Natural killer cell (primary cell): ENCODE data around the gene SYCE3. TPM values are rescaled to one million over a fixed set of nuclear protein-coding genes. Genes with fewer than 3 reads are reported as not detected.

ENCODE experiments used
- ATAC-seq, 3 donors: fragments of 150-1000 bp in 2 of 3; fragments of 200-7000 bp in 1 of 3; cut with Tn5 transposase; 1 replicate in 1 of 3; 2 replicates in 2 of 3; pipeline ENCODE4 v1.10.0; 2021; ENCODE audit warnings: mild to moderate bottlenecking in 2 of 3, moderate library complexity in 2 of 3
- DNase-seq, 2 donors: peaks; one replicate each; pipeline versions ENCODE4 v3.0.0 to v3.0.0-alpha.2; 2013 to 2021; ENCODE audit warnings: mixed read lengths in 1 of 2
- H3K27ac ChIP-seq: one replicate; pipeline ENCODE4 v1.5.1; 2013; ENCODE audit warnings: mild to moderate bottlenecking, low read length
- H3K27me3 ChIP-seq: one replicate; pipeline ENCODE4 v1.6.1; 2013; ENCODE audit warnings: low read length; ENCODE audit not compliant: control insufficient read depth, insufficient read depth
- H3K36me3 ChIP-seq: one replicate; pipeline ENCODE4 v1.6.1; 2013; ENCODE audit warnings: low read length; ENCODE audit not compliant: control insufficient read depth, insufficient read depth
- H3K4me1 ChIP-seq: one replicate; pipeline ENCODE4 v1.6.1; 2013; ENCODE audit warnings: low read length; ENCODE audit not compliant: control insufficient read depth, insufficient read depth
- H3K4me3 ChIP-seq: one replicate; pipeline ENCODE4 v1.5.1; 2013; ENCODE audit warnings: low read length
- H3K9me3 ChIP-seq: one replicate; pipeline ENCODE4 v1.6.1; 2013; ENCODE audit warnings: low read length; ENCODE audit not compliant: control insufficient read depth, insufficient read depth
- H3K27ac Mint-ChIP-seq, 2 donors: one replicate each; pipeline ENCODE4 v1.8.0; 2022; ENCODE audit warnings: mild to moderate bottlenecking in 2 of 2, mixed read lengths in 2 of 2, moderate library complexity in 1 of 2
- H3K27me3 Mint-ChIP-seq, 2 donors: one replicate each; pipeline ENCODE4 v1.8.0; 2022; ENCODE audit warnings: low read depth in 2 of 2, mixed read lengths in 2 of 2
- H3K36me3 Mint-ChIP-seq: one replicate; pipeline ENCODE4 v1.8.0; 2022; ENCODE audit warnings: mixed read lengths
- H3K4me1 Mint-ChIP-seq, 2 donors: one replicate each; pipeline ENCODE4 v1.8.0; 2022; ENCODE audit warnings: mixed read lengths in 2 of 2
- H3K4me3 Mint-ChIP-seq: one replicate; pipeline ENCODE4 v1.8.0; 2022; ENCODE audit warnings: mild to moderate bottlenecking, moderate library complexity, mixed read lengths
- H3K9me3 Mint-ChIP-seq, 2 donors: one replicate each; pipeline ENCODE4 v1.8.0; 2022; ENCODE audit warnings: mixed read lengths in 2 of 2
- WGBS: methylation state at CpG from one replicate; pipeline ENCODE4 v1.1.7; 2013; ENCODE audit warnings: missing lambda C conversion rate; ENCODE audit not compliant: insufficient coverage; 5-methylcytosine and 5-hydroxymethylcytosine counted together
- intact Hi-C: fragments of 100-400 bp; cut with micrococcal nuclease; formaldehyde crosslinking; loops from one replicate; pipeline ENCODE4 v1.14.2; 2022
- total RNA-seq, 4 donors: library from RNA; stranded (reverse); fragments of 120-200 nt in 1 of 4; gene quantifications; one replicate each; pipeline versions ENCODE4 v1.2.3 to v1.2.4, GENCODE V29; 2013 to 2022
- TF ChIP-seq, protein P1 (sequence below): fragments of 200-600 bp; IDR thresholded peaks from one replicate; pipeline ENCODE4 v1.8.0; 2022; ENCODE audit warnings: antibody characterized with exemption

Gene SYCE3
- total RNA-seq, 3 donors from 2014 or later (not counting 1 experiment from before 2014, with no cell fraction given) = not detected

DNA sequence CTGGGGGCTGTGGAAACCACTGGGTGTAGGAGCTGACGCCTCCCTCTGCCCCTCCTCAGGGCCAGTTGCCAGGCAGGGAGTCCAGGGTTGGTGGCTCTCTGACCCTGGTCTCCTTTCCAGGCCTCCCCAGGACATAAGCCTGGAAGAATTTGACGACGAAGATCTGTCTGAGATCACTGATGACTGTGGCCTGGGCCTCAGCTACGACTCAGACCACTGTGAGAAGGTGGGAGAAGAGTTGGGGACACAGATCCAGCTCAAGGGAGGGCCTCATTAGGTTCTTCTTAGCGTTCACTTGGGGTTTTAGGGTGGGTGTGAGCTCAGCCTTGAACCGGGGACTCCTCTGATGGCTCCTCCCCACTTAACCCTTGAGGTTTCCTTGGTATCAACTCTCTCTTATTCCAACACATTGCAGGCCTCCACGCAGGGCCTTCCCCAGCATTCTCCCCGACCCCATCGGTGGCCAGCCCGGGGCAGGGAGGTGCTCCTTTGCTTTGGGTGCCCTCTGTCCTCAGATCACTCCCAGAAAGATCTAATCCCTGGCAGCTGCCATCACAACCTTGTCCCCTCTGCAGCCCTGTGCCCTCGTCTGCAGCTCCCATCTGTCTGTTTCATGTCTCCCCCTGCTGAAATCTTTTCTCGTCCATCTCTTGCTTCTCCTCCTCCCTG is 39.1 kb upstream of the SYCE3 start:
- Mint-ChIP-seq H3K4me3 (peak overlapping the region; percentile 74), H3K27me3 (peaks cover 23 to 38% of the 10 kb centered on the region in 2 donors), H3K4me1 (peaks cover 0 to 10% of the 10 kb centered on the region in 2 donors), H3K9me3 (no peaks in the 10 kb centered on the region), H3K27ac (no peak overlapping the region), H3K36me3 (peaks cover 6% of the 10 kb centered on the region)
- TF ChIP-seq, protein P1, sequence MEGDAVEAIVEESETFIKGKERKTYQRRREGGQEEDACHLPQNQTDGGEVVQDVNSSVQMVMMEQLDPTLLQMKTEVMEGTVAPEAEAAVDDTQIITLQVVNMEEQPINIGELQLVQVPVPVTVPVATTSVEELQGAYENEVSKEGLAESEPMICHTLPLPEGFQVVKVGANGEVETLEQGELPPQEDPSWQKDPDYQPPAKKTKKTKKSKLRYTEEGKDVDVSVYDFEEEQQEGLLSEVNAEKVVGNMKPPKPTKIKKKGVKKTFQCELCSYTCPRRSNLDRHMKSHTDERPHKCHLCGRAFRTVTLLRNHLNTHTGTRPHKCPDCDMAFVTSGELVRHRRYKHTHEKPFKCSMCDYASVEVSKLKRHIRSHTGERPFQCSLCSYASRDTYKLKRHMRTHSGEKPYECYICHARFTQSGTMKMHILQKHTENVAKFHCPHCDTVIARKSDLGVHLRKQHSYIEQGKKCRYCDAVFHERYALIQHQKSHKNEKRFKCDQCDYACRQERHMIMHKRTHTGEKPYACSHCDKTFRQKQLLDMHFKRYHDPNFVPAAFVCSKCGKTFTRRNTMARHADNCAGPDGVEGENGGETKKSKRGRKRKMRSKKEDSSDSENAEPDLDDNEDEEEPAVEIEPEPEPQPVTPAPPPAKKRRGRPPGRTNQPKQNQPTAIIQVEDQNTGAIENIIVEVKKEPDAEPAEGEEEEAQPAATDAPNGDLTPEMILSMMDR = no peak
- intact Hi-C loops = no loop called here
- Histone ChIP-seq H3K27me3 (peaks cover 42% of the 10 kb centered on the region), H3K27ac (no peak overlapping the region), H3K36me3 (no peaks in the 10 kb centered on the region), H3K9me3 (no peaks in the 10 kb centered on the region), H3K4me3 (no peak overlapping the region), H3K4me1 (peaks cover 8% of the 10 kb centered on the region)
- 58% methylated on average over 12 of the region's 12 CpGs for WGBS
- ATAC-seq (no peak), DNase-seq (no peak)

DNA sequence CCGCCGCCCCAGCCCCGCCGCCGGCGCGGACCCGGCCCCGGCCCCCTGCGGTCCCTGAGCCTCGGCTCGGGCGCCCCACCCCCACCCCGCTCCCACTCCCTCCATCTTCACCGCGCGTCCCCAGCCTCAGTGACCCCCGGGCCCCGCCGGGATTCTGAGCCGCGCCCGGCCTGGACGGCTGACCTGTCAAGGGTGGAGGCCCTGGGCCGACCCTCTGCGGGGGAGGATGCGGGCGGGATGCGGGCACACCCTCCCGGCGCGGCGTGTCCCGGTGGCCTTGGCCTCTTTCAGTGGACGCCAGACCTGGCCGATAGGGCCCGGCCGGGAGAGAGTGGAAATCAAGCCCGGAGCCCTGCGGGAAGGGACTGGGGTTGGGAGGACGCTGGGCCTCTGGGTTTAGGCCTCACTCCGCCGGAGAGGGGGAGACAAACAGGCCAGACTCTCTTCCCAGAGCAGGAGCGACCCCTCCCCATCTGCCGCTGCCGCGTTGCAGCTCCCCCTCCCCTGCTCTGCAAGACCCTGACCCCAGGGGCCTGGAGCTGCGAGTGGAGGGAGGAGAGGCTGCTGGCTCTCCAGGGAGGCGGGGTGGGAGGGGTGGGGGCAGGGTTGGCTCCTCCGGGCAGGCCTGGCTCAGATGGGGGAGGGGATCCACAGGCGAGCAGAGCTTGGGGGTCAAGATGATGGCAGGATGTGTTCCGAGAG is 38.4 kb upstream of the SYCE3 start:
- no peak for ATAC-seq
- Mint-ChIP-seq H3K4me1 (peaks cover 0 to 10% of the 10 kb centered on the region in 2 donors), H3K9me3 (no peaks in the 10 kb centered on the region), H3K27ac (no peak overlapping the region), H3K27me3 (peaks cover 28 to 36% of the 10 kb centered on the region in 2 donors), H3K36me3 (peaks cover 11% of the 10 kb centered on the region), H3K4me3 (peak overlapping the region; percentile 74)
- Histone ChIP-seq H3K27ac (no peak overlapping the region), H3K9me3 (no peaks in the 10 kb centered on the region), H3K27me3 (peaks cover 42% of the 10 kb centered on the region), H3K4me3 (no peak overlapping the region), H3K36me3 (no peaks in the 10 kb centered on the region), H3K4me1 (peaks cover 8% of the 10 kb centered on the region)
- TF ChIP-seq, protein P1 = no peak
- whole genome bisulfite sequencing = 16% methylated on average over 40 of the region's 52 CpGs
- intact Hi-C loops = no loop called here
- DNase-seq = no peak

DNA sequence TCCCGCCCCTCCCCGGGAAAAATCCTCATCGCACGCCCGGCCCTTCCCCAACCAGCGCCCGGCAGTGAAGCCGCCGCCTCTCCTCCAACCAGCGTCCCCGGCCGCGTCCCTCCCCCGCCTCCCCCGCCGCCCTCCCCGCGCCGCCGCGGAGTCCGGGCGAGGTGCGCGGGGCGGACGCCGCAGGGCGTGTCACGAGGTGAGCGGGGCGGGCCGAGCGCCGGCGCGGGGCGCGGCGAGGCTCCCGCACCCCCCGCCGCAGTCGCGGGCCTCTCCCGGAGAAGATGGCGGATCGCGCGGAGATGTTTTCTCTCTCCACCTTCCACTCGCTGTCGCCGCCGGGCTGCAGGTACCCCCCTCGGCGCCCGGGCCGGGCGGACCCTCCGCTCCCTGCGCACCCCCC is 37.8 kb upstream of the SYCE3 start, which contains the start of gene MAPK8IP2:
MAPK8IP2 (plus strand) TSS at position 256 of the 400 bp plus-strand sequence; CDS start at position 282, 26 bp downstream.
- Histone ChIP-seq H3K4me1 (peaks cover 8% of the 10 kb centered on the region), H3K4me3 (no peak within 1 kb of the TSS), H3K27me3 (peaks cover 38% of the 10 kb centered on the region), H3K9me3 (no peaks in the 10 kb centered on the region), H3K36me3 (no peaks in the 10 kb centered on the region), H3K27ac (no peak within 1 kb of the TSS)
- 1% methylated on average over 56 of the region's 61 CpGs for WGBS
- peaks cover 0 to 10% of the 10 kb centered on the region in 2 donors for H3K4me1 Mint-ChIP-seq
- H3K9me3 Mint-ChIP-seq = no peaks in the 10 kb centered on the region
- peaks cover 28 to 36% of the 10 kb centered on the region in 2 donors for H3K27me3 Mint-ChIP-seq
- intact Hi-C loops = no loop called here
- TF ChIP-seq, protein P1 = no peak
- ATAC-seq = peak in 2 of 3 donors; percentile 17 to 40
- peaks cover 11% of the 10 kb centered on the region for H3K36me3 Mint-ChIP-seq
- peak in 1 of 2 donors; percentile 35 for DNase-seq
- H3K27ac Mint-ChIP-seq = no peak within 1 kb of the TSS
- peak within 1 kb of the TSS; percentile 74 for H3K4me3 Mint-ChIP-seq
